Suppressor macrophage treated with lipopolysaccharide for 4 hours (primary cell): ENCODE data around the gene MBOAT1.
A peak's percentile ranks its signal among the peaks of the same experiment; 100 is the strongest.

Source experiments
- DNase-seq: peaks from one replicate; pipeline ENCODE4 v3.0.0-alpha.2; 2020

Gene MBOAT1

GRCh38 chr6:20092071-20092566 is 120.2 kb downstream of the MBOAT1 start:
- peak; percentile 59 for DNase-seq

- no peak for DNase-seq
Observed at GRCh38 chr6:20086992-20087391, 125.3 kb downstream of the MBOAT1 start.

- no peak for DNase-seq
Observed at GRCh38 chr6:20085817-20086216, 126.5 kb downstream of the MBOAT1 start.

GRCh38 chr6:20084411-20084810 is 127.9 kb downstream of the MBOAT1 start:
- no peak for DNase-seq

- DNase-seq = no peak
Observed at GRCh38 chr6:20071998-20072397, 140.3 kb downstream of the MBOAT1 start.

- DNase-seq = no peak
Observed at GRCh38 chr6:20070047-20070446, 142.2 kb downstream of the MBOAT1 start.

- DNase-seq = no peak
Observed at GRCh38 chr6:20069021-20069522, 143.2 kb downstream of the MBOAT1 start.

- DNase-seq = no peak
Observed at GRCh38 chr6:20068421-20068988, 143.8 kb downstream of the MBOAT1 start.

- no peak for DNase-seq
Observed at GRCh38 chr6:20061952-20062351, 150.3 kb downstream of the MBOAT1 start.

GRCh38 chr6:20060252-20060651 is 152.0 kb downstream of the MBOAT1 start:
- no peak for DNase-seq

- peak; percentile 0 for DNase-seq
Observed at GRCh38 chr6:20058912-20059311, 153.4 kb downstream of the MBOAT1 start.

- no peak for DNase-seq
Observed at GRCh38 chr6:20058121-20058905, 154.0 kb downstream of the MBOAT1 start.

- peak; percentile 33 for DNase-seq
Observed at GRCh38 chr6:20056350-20056992, 155.8 kb downstream of the MBOAT1 start.

GRCh38 chr6:20055916-20056315 is 156.4 kb downstream of the MBOAT1 start:
- DNase-seq = no peak
